ENCODE data around the gene QPCTL. TPM values are rescaled to one million over a fixed set of nuclear protein-coding genes. Genes with fewer than 3 reads are reported as not detected.

The QPCTL gene
- polyA plus RNA-seq, 1 experiment = 16.8 TPM

DNA sequence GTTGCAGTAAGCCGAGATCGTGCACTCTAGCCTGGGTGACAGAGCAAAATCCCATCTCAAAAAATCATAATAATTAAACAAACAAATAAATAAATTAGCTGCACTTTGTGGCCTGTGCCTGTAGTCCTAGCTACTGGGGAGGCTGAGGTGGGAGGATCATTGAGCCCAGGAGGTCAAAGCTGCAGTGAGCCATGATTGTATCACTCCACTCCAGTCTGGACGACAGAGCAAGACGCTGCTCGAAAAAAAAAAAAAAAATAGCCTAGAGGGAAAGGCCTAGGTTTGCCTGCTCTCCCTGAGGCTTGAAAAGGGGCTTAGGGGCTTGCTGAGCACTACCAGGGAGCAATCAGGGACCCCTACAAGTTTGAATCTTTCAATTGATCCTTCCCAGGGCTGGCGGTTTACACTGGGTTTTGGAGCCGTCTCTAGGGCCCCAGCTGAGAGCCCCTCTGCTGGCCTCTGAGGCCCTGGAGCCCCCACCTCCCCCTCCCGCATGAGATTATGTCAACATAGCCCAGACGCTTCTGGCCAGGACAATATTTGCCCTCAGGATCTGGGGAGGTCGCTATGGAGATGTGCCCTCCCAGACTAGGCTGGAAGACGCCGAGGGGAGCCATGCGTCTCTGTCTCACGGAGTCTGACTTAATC lies 34.8 kb upstream of the QPCTL start:
- Histone ChIP-seq H3K36me3 (ENCODE audit: control insufficient read depth, insufficient read depth, low read length) (no peaks in the 10 kb centered on the region), H3K4me3 (ENCODE audit: low read depth, low read length) (no peak overlapping the region), H3K27me3 (ENCODE audit: control insufficient read depth, insufficient read depth, low read length) (peaks cover 8% of the 10 kb centered on the region)
- CTCF ChIA-PET = interaction anchor here (0.7 to 1.5 kb wide), 2 partner anchors 8 to 15 kb away, joined by 3 to 5 read pairs; no protein-coding TSS in a partner anchor
- POLR2A ChIA-PET = no interaction called here
- no peak for DNase-seq (ENCODE audit: low read depth)
- TF ChIP-seq, protein P1, sequence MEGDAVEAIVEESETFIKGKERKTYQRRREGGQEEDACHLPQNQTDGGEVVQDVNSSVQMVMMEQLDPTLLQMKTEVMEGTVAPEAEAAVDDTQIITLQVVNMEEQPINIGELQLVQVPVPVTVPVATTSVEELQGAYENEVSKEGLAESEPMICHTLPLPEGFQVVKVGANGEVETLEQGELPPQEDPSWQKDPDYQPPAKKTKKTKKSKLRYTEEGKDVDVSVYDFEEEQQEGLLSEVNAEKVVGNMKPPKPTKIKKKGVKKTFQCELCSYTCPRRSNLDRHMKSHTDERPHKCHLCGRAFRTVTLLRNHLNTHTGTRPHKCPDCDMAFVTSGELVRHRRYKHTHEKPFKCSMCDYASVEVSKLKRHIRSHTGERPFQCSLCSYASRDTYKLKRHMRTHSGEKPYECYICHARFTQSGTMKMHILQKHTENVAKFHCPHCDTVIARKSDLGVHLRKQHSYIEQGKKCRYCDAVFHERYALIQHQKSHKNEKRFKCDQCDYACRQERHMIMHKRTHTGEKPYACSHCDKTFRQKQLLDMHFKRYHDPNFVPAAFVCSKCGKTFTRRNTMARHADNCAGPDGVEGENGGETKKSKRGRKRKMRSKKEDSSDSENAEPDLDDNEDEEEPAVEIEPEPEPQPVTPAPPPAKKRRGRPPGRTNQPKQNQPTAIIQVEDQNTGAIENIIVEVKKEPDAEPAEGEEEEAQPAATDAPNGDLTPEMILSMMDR (IDR thresholded peaks at IDR 0.05; ENCODE audit: insufficient read depth, low read depth, low read length) = no peak

DNA sequence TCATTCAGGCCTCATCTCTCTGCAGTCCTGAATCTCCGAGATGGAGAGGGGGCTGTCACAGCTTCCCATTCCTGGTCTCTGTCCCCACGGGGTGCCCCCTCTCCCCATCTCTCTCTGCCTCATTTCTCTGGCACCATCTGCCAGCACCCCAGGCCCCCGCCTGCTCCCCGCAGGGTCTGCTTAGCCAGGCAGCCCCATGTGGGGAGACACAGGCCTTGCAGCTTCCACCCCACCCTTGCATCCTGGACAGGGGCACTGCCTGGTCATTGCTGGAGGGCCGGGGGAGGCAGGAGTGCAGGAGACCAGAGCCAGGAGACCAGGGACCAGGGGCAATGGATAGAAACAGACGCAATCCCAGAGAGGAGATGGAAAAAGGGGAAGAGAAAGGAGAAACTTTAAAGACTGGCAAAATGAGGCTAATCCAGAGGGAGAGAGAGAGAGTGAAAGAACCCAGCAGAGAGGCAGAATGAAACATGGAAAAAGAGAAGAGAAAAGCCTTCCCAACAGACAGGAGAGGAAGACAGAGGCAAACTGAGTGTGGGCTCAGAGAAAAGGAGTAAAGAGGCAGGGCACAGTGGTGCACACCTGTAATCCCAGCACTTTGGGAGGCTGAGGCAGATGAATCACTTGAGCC lies 33.3 kb upstream of the QPCTL start:
- CTCF ChIA-PET = no interaction called here
- H3K36me3 ChIP-seq (ENCODE audit: control insufficient read depth, insufficient read depth, low read length) = no peaks in the 10 kb centered on the region
- no peak for DNase-seq (ENCODE audit: low read depth)
- TF ChIP-seq, protein P1 (IDR thresholded peaks at IDR 0.05; ENCODE audit: insufficient read depth, low read depth, low read length) = no peak
- peaks cover 8% of the 10 kb centered on the region for H3K27me3 ChIP-seq (ENCODE audit: control insufficient read depth, insufficient read depth, low read length)
- POLR2A ChIA-PET = no interaction called here
- H3K4me3 ChIP-seq (ENCODE audit: low read depth, low read length) = no peak overlapping the region

DNA sequence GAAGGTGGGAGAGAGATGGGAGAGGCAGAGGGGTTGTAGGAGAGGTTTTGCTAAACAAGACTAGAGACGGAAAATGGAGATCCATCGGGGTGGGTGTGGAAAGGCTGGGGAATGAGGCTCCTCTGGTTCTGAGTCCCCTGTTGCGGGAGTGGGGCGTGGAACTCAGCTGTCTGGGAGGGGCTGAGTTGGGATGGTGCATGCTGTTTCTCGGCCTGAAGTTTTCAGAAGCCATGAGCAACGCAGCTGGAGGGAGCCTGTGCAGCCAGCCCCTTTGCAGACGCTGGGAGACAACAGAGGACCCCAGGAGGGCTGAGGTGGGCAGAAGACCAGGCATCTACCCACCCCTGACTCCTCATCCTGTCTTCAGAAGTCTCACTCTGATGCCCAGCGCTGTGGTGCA lies 31.8 kb upstream of the QPCTL start:
- H3K27me3 ChIP-seq (ENCODE audit: control insufficient read depth, insufficient read depth, low read length) = peaks cover 8% of the 10 kb centered on the region
- TF ChIP-seq, protein P1 (IDR thresholded peaks at IDR 0.05; ENCODE audit: insufficient read depth, low read depth, low read length) = no peak
- CTCF ChIA-PET = interaction anchor here (0.6 kb wide), 1 partner anchor 585 kb away, joined by 3 read pairs; no protein-coding TSS in a partner anchor
- POLR2A ChIA-PET = no interaction called here
- DNase-seq (ENCODE audit: low read depth) = no peak
- H3K36me3 ChIP-seq (ENCODE audit: control insufficient read depth, insufficient read depth, low read length) = no peaks in the 10 kb centered on the region
- H3K4me3 ChIP-seq (ENCODE audit: low read depth, low read length) = no peak overlapping the region

DNA sequence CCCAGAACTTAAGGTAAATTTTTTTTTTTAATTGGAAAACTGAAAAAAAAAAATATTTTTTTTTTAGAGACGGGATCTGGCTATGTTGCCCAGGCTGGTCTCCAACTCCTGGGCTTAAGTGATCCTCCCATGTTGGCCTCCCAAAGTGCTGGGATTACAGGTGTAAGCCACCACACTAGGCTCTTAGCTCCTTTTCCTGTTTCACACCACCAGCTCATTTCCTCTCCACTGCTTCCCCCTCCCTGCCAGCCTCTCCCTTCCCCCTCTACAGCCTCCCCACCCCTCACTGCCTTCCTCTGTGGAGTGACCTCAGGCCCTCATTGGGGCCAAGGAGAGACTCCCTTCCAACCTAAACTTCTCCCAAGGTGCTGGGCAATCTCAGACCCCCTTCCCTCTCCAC lies 28.7 kb upstream of the QPCTL start:
- Histone ChIP-seq H3K36me3 (ENCODE audit: control insufficient read depth, insufficient read depth, low read length) (no peaks in the 10 kb centered on the region), H3K4me3 (ENCODE audit: low read depth, low read length) (no peak overlapping the region), H3K27me3 (ENCODE audit: control insufficient read depth, insufficient read depth, low read length) (peaks cover 9% of the 10 kb centered on the region)
- no peak for DNase-seq (ENCODE audit: low read depth)
- TF ChIP-seq, protein P1 (IDR thresholded peaks at IDR 0.05; ENCODE audit: insufficient read depth, low read depth, low read length) = no peak
- ChIA-PET CTCF (interaction anchor here (1.5 kb wide), 1 partner anchor 22 kb away, joined by 3 read pairs; no protein-coding TSS in a partner anchor), POLR2A (no interaction called here)

DNA sequence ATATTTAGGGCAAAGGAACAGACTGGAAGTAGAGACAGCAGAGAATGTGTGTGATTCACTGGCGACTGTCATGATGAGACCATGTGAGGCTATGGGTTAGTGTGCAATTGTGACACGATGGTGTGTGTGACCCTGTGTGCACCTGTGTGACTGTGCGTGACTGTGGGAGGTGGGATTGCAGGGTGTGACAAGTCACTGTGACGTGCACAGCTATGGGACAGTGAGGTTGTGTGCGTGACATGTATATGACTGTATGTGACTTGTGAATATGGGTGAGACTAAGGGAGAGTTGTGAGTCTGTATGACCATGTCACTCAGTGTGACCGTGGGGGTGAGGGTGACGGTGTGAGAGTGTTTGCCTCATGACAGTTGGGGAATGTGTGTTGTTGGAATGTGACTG lies 27.9 kb upstream of the QPCTL start:
- H3K4me3 ChIP-seq (ENCODE audit: low read depth, low read length) = no peak overlapping the region
- POLR2A ChIA-PET = no interaction called here
- H3K36me3 ChIP-seq (ENCODE audit: control insufficient read depth, insufficient read depth, low read length) = no peaks in the 10 kb centered on the region
- CTCF ChIA-PET = interaction anchor here (1.5 kb wide), 1 partner anchor 22 kb away, joined by 3 read pairs; no protein-coding TSS in a partner anchor
- peaks cover 6% of the 10 kb centered on the region; the same call in 1 of the 2 replicates for H3K27me3 ChIP-seq (ENCODE audit: control insufficient read depth, insufficient read depth, low read length)
- TF ChIP-seq, protein P1 (IDR thresholded peaks at IDR 0.05; ENCODE audit: insufficient read depth, low read depth, low read length) = no peak
- no peak for DNase-seq (ENCODE audit: low read depth)
